GM12878 (cell line): ENCODE measurements around the gene POMZP3.
"Not testable (repeated sequence)": the region's sequence is repeated elsewhere in the genome, so short reads cannot be mapped to it uniquely, and the experiment has no call there.

ENCODE experiments used
- POLR2A ChIP-seq: IDR thresholded peaks from 2 replicates; pipeline ENCODE4 v1.6.1; 2011; ENCODE audit warnings: low read depth, mild to moderate bottlenecking, low read length
- ZNF274 ChIP-seq: IDR thresholded peaks from one replicate; pipeline ENCODE4 v1.8.0; 2011; ENCODE audit not compliant: insufficient read length, insufficient read depth
- TF ChIP-seq, protein P1 (sequence below), 3 experiments: IDR thresholded peaks in 2 of 3; conservative IDR thresholded peaks in 1 of 3; 2 replicates each; pipeline ENCODE4 v1.5.1; 2011; ENCODE audit warnings: low read depth in 3 of 3, low read length in 3 of 3, mild to moderate bottlenecking in 3 of 3, control low read depth in 2 of 3, moderate library complexity in 2 of 3, inconsistent platforms in 1 of 3, mixed read lengths in 1 of 3; ENCODE audit not compliant: control insufficient read depth in 2 of 3, insufficient read depth in 1 of 3; ENCODE audit errors: extremely low read depth in 1 of 3
- TF ChIP-seq, protein P2 (sequence below): IDR thresholded peaks from 2 replicates; pipeline ENCODE4 v1.6.1; 2012; ENCODE audit warnings: low read depth, low read length, improper control_type of control experiment
- TF ChIP-seq, protein P3 (sequence below): IDR thresholded peaks from 2 replicates; pipeline ENCODE4 v1.6.1; 2011; ENCODE audit warnings: borderline replicate concordance, low read depth, mild to moderate bottlenecking, moderate library complexity, low read length; ENCODE audit not compliant: insufficient read depth, poor library complexity, severe bottlenecking

DNA sequence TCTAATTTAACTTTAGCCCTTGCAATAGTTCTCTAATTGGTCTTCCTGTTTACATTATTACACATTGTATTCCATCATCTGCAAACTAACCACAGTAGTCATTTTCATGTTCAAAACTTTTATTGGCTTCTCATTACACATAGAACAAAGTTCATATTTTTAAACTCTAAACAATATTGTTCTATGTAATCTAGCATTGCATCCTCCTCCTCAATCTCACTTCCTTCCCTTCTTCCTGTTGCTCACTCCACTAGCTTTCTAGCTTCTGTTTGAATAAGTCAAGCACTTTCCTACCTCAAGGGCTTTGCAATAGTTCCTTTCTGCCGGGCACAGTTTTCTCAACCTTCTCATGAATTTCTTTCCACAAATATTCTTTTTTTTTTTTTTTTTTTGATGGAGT lies 38.5 kb downstream of the POMZP3 start:
- TF ChIP-seq, protein P1, sequence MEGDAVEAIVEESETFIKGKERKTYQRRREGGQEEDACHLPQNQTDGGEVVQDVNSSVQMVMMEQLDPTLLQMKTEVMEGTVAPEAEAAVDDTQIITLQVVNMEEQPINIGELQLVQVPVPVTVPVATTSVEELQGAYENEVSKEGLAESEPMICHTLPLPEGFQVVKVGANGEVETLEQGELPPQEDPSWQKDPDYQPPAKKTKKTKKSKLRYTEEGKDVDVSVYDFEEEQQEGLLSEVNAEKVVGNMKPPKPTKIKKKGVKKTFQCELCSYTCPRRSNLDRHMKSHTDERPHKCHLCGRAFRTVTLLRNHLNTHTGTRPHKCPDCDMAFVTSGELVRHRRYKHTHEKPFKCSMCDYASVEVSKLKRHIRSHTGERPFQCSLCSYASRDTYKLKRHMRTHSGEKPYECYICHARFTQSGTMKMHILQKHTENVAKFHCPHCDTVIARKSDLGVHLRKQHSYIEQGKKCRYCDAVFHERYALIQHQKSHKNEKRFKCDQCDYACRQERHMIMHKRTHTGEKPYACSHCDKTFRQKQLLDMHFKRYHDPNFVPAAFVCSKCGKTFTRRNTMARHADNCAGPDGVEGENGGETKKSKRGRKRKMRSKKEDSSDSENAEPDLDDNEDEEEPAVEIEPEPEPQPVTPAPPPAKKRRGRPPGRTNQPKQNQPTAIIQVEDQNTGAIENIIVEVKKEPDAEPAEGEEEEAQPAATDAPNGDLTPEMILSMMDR (IDR thresholded peaks at IDR 0.05 in 2 of 3, conservative IDR thresholded peaks at IDR 0.05 in 1 of 3; ENCODE audit: control insufficient read depth in 2 of 3, extremely low read depth in 1 of 3, insufficient read depth in 1 of 3, low read depth in 3 of 3, low read length in 3 of 3), result not testable (repeated sequence)
- TF ChIP-seq, protein P2, sequence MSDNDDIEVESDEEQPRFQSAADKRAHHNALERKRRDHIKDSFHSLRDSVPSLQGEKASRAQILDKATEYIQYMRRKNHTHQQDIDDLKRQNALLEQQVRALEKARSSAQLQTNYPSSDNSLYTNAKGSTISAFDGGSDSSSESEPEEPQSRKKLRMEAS, result not testable (repeated sequence)
- TF ChIP-seq POLR2A, ZNF274: not testable (repeated sequence)
- TF ChIP-seq, protein P3, sequence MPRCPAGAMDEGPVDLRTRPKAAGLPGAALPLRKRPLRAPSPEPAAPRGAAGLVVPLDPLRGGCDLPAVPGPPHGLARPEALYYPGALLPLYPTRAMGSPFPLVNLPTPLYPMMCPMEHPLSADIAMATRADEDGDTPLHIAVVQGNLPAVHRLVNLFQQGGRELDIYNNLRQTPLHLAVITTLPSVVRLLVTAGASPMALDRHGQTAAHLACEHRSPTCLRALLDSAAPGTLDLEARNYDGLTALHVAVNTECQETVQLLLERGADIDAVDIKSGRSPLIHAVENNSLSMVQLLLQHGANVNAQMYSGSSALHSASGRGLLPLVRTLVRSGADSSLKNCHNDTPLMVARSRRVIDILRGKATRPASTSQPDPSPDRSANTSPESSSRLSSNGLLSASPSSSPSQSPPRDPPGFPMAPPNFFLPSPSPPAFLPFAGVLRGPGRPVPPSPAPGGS, result not testable (repeated sequence)
